Astrocyte (in vitro differentiated cells and primary cell): ENCODE data around the gene CXCL10. TPM values are rescaled to one million over a fixed set of nuclear protein-coding genes. Genes with fewer than 3 reads are reported as not detected.
"Not testable (repeated sequence)": the region's sequence is repeated elsewhere in the genome, so short reads cannot be mapped to it uniquely, and the experiment has no call there.

ENCODE experiments used
- DNase-seq: peaks from one replicate; pipeline ENCODE4 v3.0.0-alpha.2; 2010; ENCODE audit warnings: low read depth
- FAIRE-seq: peaks from 2 replicates; lab custom pipeline; 2011; peaks lifted over from hg19 to GRCh38; lab: Jason Lieb, UNC
- H2AFZ ChIP-seq: 2 replicates; pipeline ENCODE4 v1.6.0; 2012; ENCODE audit warnings: low read depth, low read length, inconsistent platforms
- H3K27ac ChIP-seq: 2 replicates; pipeline ENCODE4 v1.5.1; 2011; ENCODE audit warnings: low read depth, low read length, inconsistent platforms
- H3K27me3 ChIP-seq: 2 replicates; pipeline ENCODE4 v1.6.0; 2011; ENCODE audit warnings: low read length, inconsistent platforms; ENCODE audit not compliant: insufficient read depth
- H3K36me3 ChIP-seq: 2 replicates; pipeline ENCODE4 v1.5.1; 2011; ENCODE audit warnings: low read length, inconsistent platforms; ENCODE audit not compliant: insufficient read depth
- H3K4me1 ChIP-seq: 2 replicates; pipeline ENCODE4 v1.5.1; 2011; ENCODE audit warnings: low read length, inconsistent platforms; ENCODE audit not compliant: insufficient read depth
- H3K4me2 ChIP-seq: 2 replicates; pipeline ENCODE4 v1.6.0; 2012; ENCODE audit warnings: low read length, inconsistent platforms
- H3K4me3 ChIP-seq: 2 replicates; pipeline ENCODE4 v1.5.1; 2011; ENCODE audit warnings: low read depth, mild to moderate bottlenecking, low read length, inconsistent platforms; ENCODE audit not compliant: insufficient read depth
- H3K79me2 ChIP-seq: 2 replicates; pipeline ENCODE4 v1.6.0; 2012; ENCODE audit warnings: mild to moderate bottlenecking, low read length, inconsistent platforms; ENCODE audit not compliant: insufficient read depth
- H3K9ac ChIP-seq: 2 replicates; pipeline ENCODE4 v1.6.0; 2012; ENCODE audit warnings: mild to moderate bottlenecking, low read length, inconsistent platforms
- H3K9me3 ChIP-seq: 2 replicates; pipeline ENCODE4 v1.5.1; 2012; ENCODE audit warnings: low read depth, mild to moderate bottlenecking, low read length, inconsistent platforms; ENCODE audit not compliant: insufficient read depth
- H4K20me1 ChIP-seq: 2 replicates; pipeline ENCODE4 v1.6.0; 2012; ENCODE audit warnings: low read length, inconsistent platforms; ENCODE audit not compliant: insufficient read depth
- H3K27ac Mint-ChIP-seq: one replicate; pipeline ENCODE4 v1.8.0; 2021; ENCODE audit warnings: mild to moderate bottlenecking, mixed read lengths; ENCODE audit not compliant: unreplicated experiment
- H3K27me3 Mint-ChIP-seq: one replicate; pipeline ENCODE4 v1.8.0; 2021; ENCODE audit warnings: low read depth, mixed read lengths; ENCODE audit not compliant: unreplicated experiment
- H3K36me3 Mint-ChIP-seq: one replicate; pipeline ENCODE4 v1.8.0; 2021; ENCODE audit warnings: low read depth, mixed read lengths; ENCODE audit not compliant: unreplicated experiment
- H3K4me1 Mint-ChIP-seq: one replicate; pipeline ENCODE4 v1.8.0; 2021; ENCODE audit warnings: low read depth, mixed read lengths; ENCODE audit not compliant: unreplicated experiment
- H3K4me3 Mint-ChIP-seq: one replicate; pipeline ENCODE4 v1.8.0; 2021; ENCODE audit warnings: mild to moderate bottlenecking, moderate library complexity, mixed read lengths; ENCODE audit not compliant: unreplicated experiment
- H3K9me3 Mint-ChIP-seq: one replicate; pipeline ENCODE4 v1.8.0; 2021; ENCODE audit warnings: mild to moderate bottlenecking, mixed read lengths; ENCODE audit not compliant: unreplicated experiment
- EZH2 ChIP-seq: IDR thresholded peaks from 2 replicates; pipeline ENCODE4 v1.6.1; 2012; ENCODE audit warnings: mild to moderate bottlenecking, low read length, inconsistent platforms; ENCODE audit not compliant: insufficient read depth
- total RNA-seq: library from RNA; stranded (reverse); gene quantifications from 2 replicates; pipeline ENCODE4 v1.2.1, GENCODE V29; 2021
- TF ChIP-seq, protein P1 (sequence below): IDR thresholded peaks from 2 replicates; pipeline ENCODE4 v1.5.1; 2011; ENCODE audit warnings: low read depth, mild to moderate bottlenecking, inconsistent platforms, low read length, moderate library complexity; ENCODE audit not compliant: insufficient read depth

Gene CXCL10
- total RNA-seq, 1 donor from 2014 or later, result 12.9 TPM

DNA sequence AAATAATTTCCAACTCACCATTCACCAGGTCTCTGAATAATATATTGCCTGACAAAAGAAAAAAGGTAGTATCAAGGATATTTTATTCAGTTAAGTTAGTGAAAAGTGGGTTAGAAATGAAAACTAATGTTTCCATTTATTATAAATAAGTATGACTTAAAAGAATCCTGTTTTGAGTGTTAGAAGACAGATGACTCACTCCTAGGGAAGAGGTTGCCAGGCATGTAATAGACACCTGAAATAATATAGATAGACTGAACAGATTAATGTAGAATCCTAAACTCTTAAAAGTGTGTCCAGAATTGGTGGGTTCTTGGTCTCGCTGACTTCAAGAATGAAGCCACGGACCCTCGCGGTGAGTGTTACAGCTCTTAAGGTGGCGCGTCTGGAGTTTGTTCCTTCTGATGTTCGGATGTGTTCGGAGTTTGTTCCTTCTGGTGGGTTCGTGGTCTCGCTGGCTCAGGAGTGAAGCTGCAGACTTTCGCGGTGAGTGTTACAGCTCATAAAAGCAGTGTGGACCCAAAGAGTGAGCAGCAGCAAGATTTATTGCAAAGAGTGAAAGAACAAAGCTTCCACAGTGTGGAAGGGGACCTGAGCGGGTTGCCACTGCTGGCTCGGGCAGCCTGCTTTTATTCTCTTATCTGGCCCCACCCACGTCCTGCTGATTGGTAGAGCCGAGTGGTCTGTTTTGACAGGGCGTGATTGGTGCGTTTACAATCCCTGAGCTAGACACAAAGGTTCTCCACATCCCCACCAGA is 19.1 kb upstream of the CXCL10 start:
- H2AFZ ChIP-seq, H4K20me1 ChIP-seq, H3K27me3 ChIP-seq, H3K4me3 ChIP-seq, H3K27me3 Mint-ChIP-seq, H3K4me3 Mint-ChIP-seq, H3K9me3 Mint-ChIP-seq, H3K9ac ChIP-seq, H3K4me1 Mint-ChIP-seq, H3K79me2 ChIP-seq, H3K4me2 ChIP-seq, H3K36me3 ChIP-seq, H3K27ac ChIP-seq, H3K36me3 Mint-ChIP-seq, H3K9me3 ChIP-seq, H3K27ac Mint-ChIP-seq, FAIRE-seq, H3K4me1 ChIP-seq: not testable (repeated sequence)
- peak; percentile 14 for DNase-seq

DNA sequence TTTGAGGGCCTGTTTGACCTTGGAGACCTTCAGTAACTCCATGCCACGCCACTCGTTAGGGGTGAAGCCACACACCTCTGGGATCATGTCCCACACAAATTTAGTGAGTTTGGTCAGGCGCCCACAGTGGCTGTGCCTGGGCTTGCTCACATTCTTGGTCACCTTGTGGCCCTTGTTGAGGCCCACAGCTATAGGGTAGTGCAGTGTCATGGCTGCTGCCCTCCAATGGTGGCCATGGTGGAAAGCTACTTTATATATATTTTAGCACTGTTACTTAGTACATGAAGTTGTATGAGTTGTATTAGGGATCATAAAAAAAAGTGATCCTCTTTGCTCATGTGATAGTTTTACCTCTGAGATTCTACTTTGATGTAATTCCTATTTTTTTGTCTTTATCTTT is 13.6 kb upstream of the CXCL10 start:
- no peak overlapping the region for H3K4me3 ChIP-seq
- H3K4me2 ChIP-seq, result no peak overlapping the region
- no peak overlapping the region for H3K9ac ChIP-seq
- Mint-ChIP-seq H3K9me3 (no peaks in the 10 kb centered on the region), H3K27me3 (no peaks in the 10 kb centered on the region), H3K4me3 (no peak overlapping the region), H3K4me1 (no peaks in the 10 kb centered on the region), H3K27ac (no peak overlapping the region), H3K36me3 (no peaks in the 10 kb centered on the region)
- H3K36me3 ChIP-seq, result no peaks in the 10 kb centered on the region
- H3K27me3 ChIP-seq, result peaks cover 7% of the 10 kb centered on the region
- H2AFZ ChIP-seq, result no peak overlapping the region
- H3K27ac ChIP-seq, result no peak overlapping the region
- H4K20me1 ChIP-seq, result no peaks in the 10 kb centered on the region
- TF ChIP-seq, protein P1, sequence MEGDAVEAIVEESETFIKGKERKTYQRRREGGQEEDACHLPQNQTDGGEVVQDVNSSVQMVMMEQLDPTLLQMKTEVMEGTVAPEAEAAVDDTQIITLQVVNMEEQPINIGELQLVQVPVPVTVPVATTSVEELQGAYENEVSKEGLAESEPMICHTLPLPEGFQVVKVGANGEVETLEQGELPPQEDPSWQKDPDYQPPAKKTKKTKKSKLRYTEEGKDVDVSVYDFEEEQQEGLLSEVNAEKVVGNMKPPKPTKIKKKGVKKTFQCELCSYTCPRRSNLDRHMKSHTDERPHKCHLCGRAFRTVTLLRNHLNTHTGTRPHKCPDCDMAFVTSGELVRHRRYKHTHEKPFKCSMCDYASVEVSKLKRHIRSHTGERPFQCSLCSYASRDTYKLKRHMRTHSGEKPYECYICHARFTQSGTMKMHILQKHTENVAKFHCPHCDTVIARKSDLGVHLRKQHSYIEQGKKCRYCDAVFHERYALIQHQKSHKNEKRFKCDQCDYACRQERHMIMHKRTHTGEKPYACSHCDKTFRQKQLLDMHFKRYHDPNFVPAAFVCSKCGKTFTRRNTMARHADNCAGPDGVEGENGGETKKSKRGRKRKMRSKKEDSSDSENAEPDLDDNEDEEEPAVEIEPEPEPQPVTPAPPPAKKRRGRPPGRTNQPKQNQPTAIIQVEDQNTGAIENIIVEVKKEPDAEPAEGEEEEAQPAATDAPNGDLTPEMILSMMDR, result no peak
- TF ChIP-seq EZH2, result no peak
- no peaks in the 10 kb centered on the region for H3K4me1 ChIP-seq
- FAIRE-seq (no peak), DNase-seq (no peak)
- no peaks in the 10 kb centered on the region for H3K79me2 ChIP-seq
- no peaks in the 10 kb centered on the region for H3K9me3 ChIP-seq

DNA sequence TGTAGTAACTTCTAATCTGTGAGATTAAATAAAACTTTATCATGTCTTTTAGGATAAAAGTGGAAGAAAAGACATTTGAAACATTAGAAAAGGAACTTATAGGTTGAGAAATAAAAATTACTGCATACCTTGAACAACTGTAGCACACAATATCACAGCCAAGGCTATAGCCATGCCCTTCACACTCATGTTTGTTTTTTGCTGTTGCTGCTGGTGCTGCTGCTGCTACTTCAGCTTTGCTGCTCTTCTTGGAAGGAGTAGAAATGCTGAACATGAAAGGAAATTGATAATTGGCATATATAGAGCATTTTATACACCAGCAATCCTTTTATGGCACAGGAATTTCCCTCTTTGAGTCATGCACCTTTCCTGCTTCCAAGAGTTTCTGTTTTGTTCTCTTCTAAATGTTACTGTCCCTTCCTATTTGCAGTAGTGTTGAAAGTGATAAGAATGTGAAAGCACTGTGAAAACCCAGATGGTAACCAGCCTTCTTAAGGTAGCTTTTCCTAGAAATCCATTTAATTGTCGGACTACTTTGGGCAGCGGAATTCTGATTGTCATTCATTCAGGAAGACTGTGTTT is 12.6 kb upstream of the CXCL10 start, which contains the start of gene CXCL11:
CXCL11 (minus strand) TSS at position 272 of the 582 bp plus-strand sequence; CDS start at position 189, 83 bp downstream.
- H2AFZ ChIP-seq, result no peak within 1 kb of the TSS
- peaks cover 6% of the 10 kb centered on the region for H3K27me3 ChIP-seq
- H3K4me3 ChIP-seq, result no peak within 1 kb of the TSS
- H3K27ac ChIP-seq, result no peak within 1 kb of the TSS
- no peak within 1 kb of the TSS for H3K9ac ChIP-seq
- FAIRE-seq (no peak), DNase-seq (no peak)
- no peaks in the 10 kb centered on the region for H3K36me3 Mint-ChIP-seq
- H3K4me3 Mint-ChIP-seq, result no peak within 1 kb of the TSS
- H3K36me3 ChIP-seq, result no peaks in the 10 kb centered on the region
- no peaks in the 10 kb centered on the region for H4K20me1 ChIP-seq
- H3K27me3 Mint-ChIP-seq, result no peaks in the 10 kb centered on the region
- no peak within 1 kb of the TSS for H3K27ac Mint-ChIP-seq
- no peaks in the 10 kb centered on the region for H3K9me3 ChIP-seq
- no peaks in the 10 kb centered on the region for H3K4me1 Mint-ChIP-seq
- TF ChIP-seq, protein P1, result no peak
- TF ChIP-seq EZH2, result no peak
- no peaks in the 10 kb centered on the region for H3K9me3 Mint-ChIP-seq
- H3K4me2 ChIP-seq, result no peak within 1 kb of the TSS
- no peaks in the 10 kb centered on the region for H3K4me1 ChIP-seq
- H3K79me2 ChIP-seq, result no peaks in the 10 kb centered on the region
